Lower lobe of right lung (tissue), 2 donors: Measurements from ENCODE around the gene GSC2. TPM values are rescaled to one million over a fixed set of nuclear protein-coding genes. Genes with fewer than 3 reads are reported as not detected.

Experiments
- ATAC-seq, 2 donors: fragments of 200-7000 bp; cut with Tn5 transposase; one replicate each; pipeline ENCODE4 v1.9.1; 2020 to 2022; ENCODE audit warnings: mild to moderate bottlenecking in 2 of 2, moderate library complexity in 2 of 2
- DNase-seq: peaks from one replicate; pipeline ENCODE4 v3.0.0-alpha.2; 2020
- H3K27ac ChIP-seq: fragments of 200-600 bp; one replicate; pipeline ENCODE4 v1.8.0; 2022
- H3K27me3 ChIP-seq: fragments of 200-600 bp; one replicate; pipeline ENCODE4 v1.8.0; 2022; ENCODE audit warnings: low read depth
- H3K36me3 ChIP-seq: fragments of 200-600 bp; one replicate; pipeline ENCODE4 v1.8.0; 2022; ENCODE audit warnings: mild to moderate bottlenecking
- H3K4me1 ChIP-seq: fragments of 200-600 bp; one replicate; pipeline ENCODE4 v1.8.0; 2022
- H3K4me3 ChIP-seq: fragments of 200-600 bp; one replicate; pipeline ENCODE4 v1.8.0; 2022; ENCODE audit warnings: mild to moderate bottlenecking
- H3K9me3 ChIP-seq: fragments of 200-600 bp; one replicate; pipeline ENCODE4 v1.8.0; 2022
- intact Hi-C: fragments of 100-400 bp; cut with DNase I; formaldehyde crosslinking; loops from one replicate; pipeline ENCODE4 v1.11.0; 2022
- total RNA-seq: library from RNA; stranded (reverse); fragmentation: NEBNext Ultra II Directional; extraction: Animal tissue kit (Norgen Biotek cat#: 25700); gene quantifications from one replicate; pipeline ENCODE4 v1.2.1, GENCODE V29; 2021
- TF ChIP-seq, protein P1 (sequence below): fragments of 200-600 bp; IDR thresholded peaks from one replicate; pipeline ENCODE4 v1.8.0; 2022; ENCODE audit warnings: antibody characterized with exemption, mild to moderate bottlenecking
- donor health status: DM: no; HTN: yes; CAD: no; lungs with severe emphysema.

The GSC2 gene
- total RNA-seq, 1 donor from 2014 or later, result not detected

- Histone ChIP-seq H3K4me1 (peaks cover 11% of the 10 kb centered on the region), H3K27ac (no peak overlapping the region), H3K27me3 (no peaks in the 10 kb centered on the region), H3K4me3 (no peak overlapping the region), H3K36me3 (peaks cover 75% of the 10 kb centered on the region), H3K9me3 (no peaks in the 10 kb centered on the region)
- ATAC-seq (no peak), DNase-seq (no peak)
- intact Hi-C loops, result no loop called here
- TF ChIP-seq, protein P1, sequence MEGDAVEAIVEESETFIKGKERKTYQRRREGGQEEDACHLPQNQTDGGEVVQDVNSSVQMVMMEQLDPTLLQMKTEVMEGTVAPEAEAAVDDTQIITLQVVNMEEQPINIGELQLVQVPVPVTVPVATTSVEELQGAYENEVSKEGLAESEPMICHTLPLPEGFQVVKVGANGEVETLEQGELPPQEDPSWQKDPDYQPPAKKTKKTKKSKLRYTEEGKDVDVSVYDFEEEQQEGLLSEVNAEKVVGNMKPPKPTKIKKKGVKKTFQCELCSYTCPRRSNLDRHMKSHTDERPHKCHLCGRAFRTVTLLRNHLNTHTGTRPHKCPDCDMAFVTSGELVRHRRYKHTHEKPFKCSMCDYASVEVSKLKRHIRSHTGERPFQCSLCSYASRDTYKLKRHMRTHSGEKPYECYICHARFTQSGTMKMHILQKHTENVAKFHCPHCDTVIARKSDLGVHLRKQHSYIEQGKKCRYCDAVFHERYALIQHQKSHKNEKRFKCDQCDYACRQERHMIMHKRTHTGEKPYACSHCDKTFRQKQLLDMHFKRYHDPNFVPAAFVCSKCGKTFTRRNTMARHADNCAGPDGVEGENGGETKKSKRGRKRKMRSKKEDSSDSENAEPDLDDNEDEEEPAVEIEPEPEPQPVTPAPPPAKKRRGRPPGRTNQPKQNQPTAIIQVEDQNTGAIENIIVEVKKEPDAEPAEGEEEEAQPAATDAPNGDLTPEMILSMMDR, result no peak
Observed at GRCh38 chr22:19139974-19140373, 10.1 kb downstream of the GSC2 start.

DNA sequence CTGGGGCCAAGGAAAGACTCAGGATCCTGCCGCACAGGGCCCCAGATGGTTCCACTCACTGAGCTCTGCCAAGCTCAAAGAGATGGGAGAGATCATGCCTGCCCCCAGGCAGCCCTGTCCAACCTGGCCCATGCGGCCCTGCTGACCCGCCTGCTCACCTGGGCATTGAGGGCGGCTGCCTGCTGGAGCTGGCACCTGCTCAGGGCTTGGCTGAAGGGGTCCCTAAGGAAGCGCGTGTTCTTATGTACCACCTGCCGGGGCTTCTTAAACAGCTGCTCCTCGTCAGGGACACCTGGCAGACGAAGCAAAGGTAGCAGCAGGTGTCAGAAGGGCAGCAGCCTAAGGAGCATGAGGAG, 11.1 kb downstream of the GSC2 start:
- no peak overlapping the region for H3K4me3 ChIP-seq
- ATAC-seq (no peak), DNase-seq (no peak)
- H3K27me3 ChIP-seq, result no peaks in the 10 kb centered on the region
- TF ChIP-seq, protein P1, result no peak
- peaks cover 85% of the 10 kb centered on the region for H3K36me3 ChIP-seq
- no peak overlapping the region for H3K27ac ChIP-seq
- H3K9me3 ChIP-seq, result no peaks in the 10 kb centered on the region
- intact Hi-C loops, result no loop called here
- H3K4me1 ChIP-seq, result peaks cover 10% of the 10 kb centered on the region

DNA sequence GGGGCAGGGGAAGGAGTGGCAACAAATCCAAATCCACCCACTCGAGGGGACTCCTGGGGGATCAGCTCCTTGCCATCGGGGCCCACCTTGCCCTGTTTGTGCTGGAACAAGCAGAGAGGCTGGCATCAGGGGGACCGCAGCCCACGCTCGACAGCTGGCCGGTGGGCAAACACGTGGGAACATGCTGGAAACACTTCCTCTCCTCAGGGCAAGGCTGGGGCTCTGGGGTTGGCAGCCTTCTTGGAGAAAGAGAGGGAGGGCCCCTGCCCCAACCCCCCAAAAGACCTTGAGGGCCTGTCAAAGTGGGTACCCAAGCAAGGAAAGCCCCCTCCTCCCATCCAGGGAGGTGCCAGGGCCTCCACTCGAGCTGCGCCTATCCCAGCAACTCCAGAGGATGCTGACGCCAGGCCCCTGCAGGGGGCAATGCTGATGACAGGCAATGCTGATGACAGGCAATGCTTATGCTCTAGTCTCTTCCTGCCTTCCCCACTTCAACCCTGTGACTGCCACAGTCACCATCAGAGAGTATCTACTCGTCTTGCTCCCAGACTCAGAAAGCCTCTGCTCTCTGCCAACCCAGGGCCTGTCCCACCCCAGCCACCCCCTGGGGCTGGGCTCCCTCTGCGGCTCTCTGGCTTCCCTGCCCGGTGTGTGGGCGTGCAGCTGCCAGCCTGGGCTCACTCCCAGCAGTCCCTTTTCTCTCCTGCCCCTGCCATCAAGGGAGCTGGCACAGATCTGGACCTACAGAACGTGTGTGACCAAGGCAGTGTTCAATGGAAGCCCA, 11.7 kb downstream of the GSC2 start:
- ATAC-seq, result no peak
- DNase-seq, result no peak
- H3K9me3 ChIP-seq, result no peaks in the 10 kb centered on the region
- TF ChIP-seq, protein P1, result no peak
- no peak overlapping the region for H3K4me3 ChIP-seq
- peaks cover 4% of the 10 kb centered on the region for H3K4me1 ChIP-seq
- H3K27me3 ChIP-seq, result no peaks in the 10 kb centered on the region
- H3K27ac ChIP-seq, result no peak overlapping the region
- intact Hi-C loops, result no loop called here
- peaks cover 91% of the 10 kb centered on the region for H3K36me3 ChIP-seq

DNA sequence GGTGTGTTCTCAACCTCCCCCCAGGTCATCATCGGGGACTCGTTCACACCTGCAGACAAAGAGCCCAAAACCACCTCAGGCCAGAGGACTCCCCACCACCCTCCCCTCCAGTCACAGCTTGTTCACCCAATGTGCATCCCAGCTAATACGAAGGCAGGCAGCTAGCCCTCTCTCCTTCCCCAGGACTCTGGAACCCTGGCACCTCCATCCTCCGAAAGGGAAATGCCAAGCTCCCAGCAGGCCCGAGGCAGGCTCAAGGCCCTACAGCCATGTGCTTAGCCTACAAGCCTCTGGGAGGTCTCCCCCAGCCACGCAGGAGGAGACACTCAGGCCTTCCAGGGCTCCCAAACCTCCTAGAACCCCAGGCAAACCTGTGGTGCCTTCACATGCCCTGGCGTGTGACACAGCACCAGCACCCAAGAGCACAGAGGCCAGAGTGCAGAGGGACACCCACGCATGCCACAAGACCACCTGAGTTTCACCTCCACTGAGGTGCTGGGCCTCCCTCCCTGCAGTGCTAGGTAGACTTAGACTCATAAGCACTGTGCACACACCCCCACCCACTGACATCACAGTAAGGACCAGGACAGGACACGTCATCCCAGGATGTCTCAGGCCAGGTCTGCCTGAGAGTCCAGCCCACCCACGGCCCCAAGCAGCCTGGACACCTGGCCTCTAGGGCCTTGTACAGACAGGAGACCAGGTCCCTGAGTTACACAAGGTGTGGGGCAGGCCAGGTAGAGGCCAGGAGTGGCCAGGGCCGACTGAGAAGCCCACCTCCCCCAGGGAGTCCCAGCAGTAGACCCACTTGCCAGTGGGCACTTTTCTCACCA, 12.5 kb downstream of the GSC2 start:
- Histone ChIP-seq H3K36me3 (peaks cover 97% of the 10 kb centered on the region), H3K4me3 (no peak overlapping the region), H3K27ac (no peak overlapping the region), H3K9me3 (no peaks in the 10 kb centered on the region), H3K4me1 (no peaks in the 10 kb centered on the region), H3K27me3 (no peaks in the 10 kb centered on the region)
- DNase-seq (no peak), ATAC-seq (no peak)
- intact Hi-C loops, result no loop called here
- TF ChIP-seq, protein P1, result no peak

DNA sequence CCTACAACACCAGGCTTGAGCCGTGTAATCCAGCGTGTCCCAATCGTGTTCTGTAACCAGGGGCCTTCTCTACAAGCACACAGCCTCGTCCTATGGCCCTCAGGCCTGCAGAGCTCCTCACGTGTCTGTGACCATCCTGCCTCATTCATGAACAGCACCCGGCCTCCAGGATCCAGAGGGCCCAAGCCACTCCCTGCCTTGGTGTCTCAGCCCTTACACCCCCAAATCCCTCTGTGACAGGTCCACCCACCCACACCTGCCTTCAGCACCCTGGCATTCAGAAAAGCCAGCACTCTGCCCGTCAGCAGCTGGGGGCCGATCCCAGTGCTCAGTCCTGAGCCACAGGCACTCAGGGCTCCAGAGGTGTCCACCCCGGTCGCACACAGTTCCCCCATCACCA, 13.2 kb downstream of the GSC2 start:
- Histone ChIP-seq H3K9me3 (no peaks in the 10 kb centered on the region), H3K4me3 (no peak overlapping the region), H3K4me1 (no peaks in the 10 kb centered on the region), H3K36me3 (peaks cover 93% of the 10 kb centered on the region), H3K27me3 (no peaks in the 10 kb centered on the region), H3K27ac (no peak overlapping the region)
- intact Hi-C loops, result no loop called here
- TF ChIP-seq, protein P1, result no peak
- DNase-seq (no peak), ATAC-seq (no peak)
